ENCODE measurements around the gene NLE1. TPM values are rescaled to one million over a fixed set of nuclear protein-coding genes. Genes with fewer than 3 reads are reported as not detected.
"Not testable (repeated sequence)": the region's sequence is repeated elsewhere in the genome, so short reads cannot be mapped to it uniquely, and the experiment has no call there.

NLE1 gene
- total and polyA plus RNA-seq, 8 donors, result 6.2 to 208 (median 9.2) TPM; not detected in 1

DNA sequence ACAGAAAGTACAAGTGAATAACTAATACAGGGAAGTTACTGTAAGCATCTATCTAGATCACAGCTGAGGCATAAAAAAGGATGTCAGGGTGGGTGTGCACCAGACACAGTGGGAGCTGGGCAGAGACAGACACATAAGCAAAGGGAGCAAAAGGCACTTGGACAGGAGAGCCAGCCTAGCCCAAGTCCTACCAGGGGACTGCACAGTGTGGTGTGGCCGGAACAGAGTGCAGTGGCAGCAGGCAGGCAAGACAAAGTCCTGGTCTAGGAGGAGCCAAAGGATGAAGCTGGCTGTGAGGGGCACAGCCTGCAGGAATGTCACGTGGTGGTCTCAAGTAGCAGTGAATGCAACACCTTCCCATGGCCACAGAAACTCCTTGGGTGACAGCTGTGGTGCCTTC lies 44.3 kb downstream of the NLE1 start:
- H3K27me3 ChIP-seq, result no peaks in the 10 kb centered on the region
- peaks cover 21 to 52% (median 47%) of the 10 kb centered on the region in 4 donors for H3K36me3 ChIP-seq
- DNase-seq, result no peak
- no peaks in the 10 kb centered on the region for H3K9me3 ChIP-seq
- intact Hi-C loops (cut with DNase I; ENCODE audit: low total_unique reads), result loop anchor here (10.0 kb wide), 1 partner anchor 93 kb away; no protein-coding TSS in a partner anchor
- TF ChIP-seq POLR2A (IDR thresholded peaks at IDR 0.05) (no peak), POLR2AphosphoS5 (IDR thresholded peaks at IDR 0.05) (no peak), EP300 (IDR thresholded peaks at IDR 0.05) (no peak)
- H3K4me3 ChIP-seq, result no peak overlapping the region
- WGBS, 5 donors, result 74 to 97% (median 89%) methylated on average over 2 of the region's 2 CpGs
- H3K27ac ChIP-seq, result no peak overlapping the region
- H3K4me1 ChIP-seq, result no peaks in the 10 kb centered on the region

DNA sequence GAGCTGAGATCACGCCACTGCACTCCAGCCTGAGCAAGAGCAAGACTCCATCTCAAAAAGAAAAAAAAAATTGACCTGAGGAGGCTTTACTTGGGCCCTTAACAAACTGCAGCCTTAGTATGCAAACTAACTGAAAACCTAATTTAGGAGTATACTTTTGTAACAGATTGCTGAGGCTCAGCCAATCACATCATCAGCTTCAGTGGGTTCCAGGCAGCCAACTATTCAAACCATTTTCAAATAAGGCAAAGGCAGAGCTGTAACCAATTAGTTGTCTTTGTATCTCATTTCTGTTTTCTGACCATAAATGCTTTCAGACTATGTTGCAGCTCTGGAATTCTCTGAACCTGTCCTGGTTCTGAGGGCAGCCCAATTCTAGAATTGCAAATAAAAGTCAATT lies 46.4 kb downstream of the NLE1 start:
- no peaks in the 10 kb centered on the region for H3K9me3 ChIP-seq
- no peaks in the 10 kb centered on the region for H3K27me3 ChIP-seq
- no peak for DNase-seq
- no peaks in the 10 kb centered on the region for H3K4me1 ChIP-seq
- 88 to 100% (median 100%) methylated on average over 1 of the region's 1 CpG for WGBS, 5 donors
- intact Hi-C loops (cut with DNase I; ENCODE audit: low total_unique reads), result loop anchor here (10.0 kb wide), 1 partner anchor 91 kb away; no protein-coding TSS in a partner anchor
- no peak overlapping the region for H3K27ac ChIP-seq
- no peak overlapping the region for H3K4me3 ChIP-seq
- H3K36me3 ChIP-seq, result peaks cover 13 to 32% (median 27%) of the 10 kb centered on the region in 4 donors
- TF ChIP-seq POLR2A (IDR thresholded peaks at IDR 0.05) (no peak), EP300 (IDR thresholded peaks at IDR 0.05) (no peak), POLR2AphosphoS5 (IDR thresholded peaks at IDR 0.05) (no peak)
- TF ChIP-seq, protein P1, sequence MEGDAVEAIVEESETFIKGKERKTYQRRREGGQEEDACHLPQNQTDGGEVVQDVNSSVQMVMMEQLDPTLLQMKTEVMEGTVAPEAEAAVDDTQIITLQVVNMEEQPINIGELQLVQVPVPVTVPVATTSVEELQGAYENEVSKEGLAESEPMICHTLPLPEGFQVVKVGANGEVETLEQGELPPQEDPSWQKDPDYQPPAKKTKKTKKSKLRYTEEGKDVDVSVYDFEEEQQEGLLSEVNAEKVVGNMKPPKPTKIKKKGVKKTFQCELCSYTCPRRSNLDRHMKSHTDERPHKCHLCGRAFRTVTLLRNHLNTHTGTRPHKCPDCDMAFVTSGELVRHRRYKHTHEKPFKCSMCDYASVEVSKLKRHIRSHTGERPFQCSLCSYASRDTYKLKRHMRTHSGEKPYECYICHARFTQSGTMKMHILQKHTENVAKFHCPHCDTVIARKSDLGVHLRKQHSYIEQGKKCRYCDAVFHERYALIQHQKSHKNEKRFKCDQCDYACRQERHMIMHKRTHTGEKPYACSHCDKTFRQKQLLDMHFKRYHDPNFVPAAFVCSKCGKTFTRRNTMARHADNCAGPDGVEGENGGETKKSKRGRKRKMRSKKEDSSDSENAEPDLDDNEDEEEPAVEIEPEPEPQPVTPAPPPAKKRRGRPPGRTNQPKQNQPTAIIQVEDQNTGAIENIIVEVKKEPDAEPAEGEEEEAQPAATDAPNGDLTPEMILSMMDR (IDR thresholded peaks at IDR 0.05), result no peak

DNA sequence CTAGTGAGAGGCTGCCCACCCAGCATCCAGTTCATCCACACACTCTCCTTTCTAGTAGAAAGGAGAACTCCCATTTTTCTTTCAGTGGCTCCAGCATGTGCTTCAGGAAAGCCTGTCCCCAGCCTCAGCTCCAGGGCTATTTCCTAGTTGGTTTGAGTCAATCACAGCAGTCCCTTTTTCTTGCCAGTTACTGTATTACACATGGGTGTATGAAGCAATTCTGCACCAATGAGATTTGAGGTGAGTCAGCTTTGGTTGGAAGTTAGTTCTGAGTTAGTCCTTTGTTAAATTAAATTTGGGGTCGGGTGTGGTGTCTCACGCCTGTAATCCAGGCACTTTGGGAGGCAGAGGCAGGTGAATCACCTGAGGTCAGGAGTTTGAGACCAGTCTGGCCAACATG lies 47.2 kb downstream of the NLE1 start:
- Histone ChIP-seq H3K9me3 (no peaks in the 10 kb centered on the region), H3K36me3 (peaks cover 4 to 23% (median 19%) of the 10 kb centered on the region in 4 donors), H3K27me3 (no peaks in the 10 kb centered on the region), H3K4me1 (peaks cover 0 to 2% (median under 1%) of the 10 kb centered on the region in 4 donors), H3K27ac (no peak overlapping the region), H3K4me3 (no peak overlapping the region)
- no peak for DNase-seq
- 66 to 74% (median 69%) methylated on average over 2 of the region's 2 CpGs for WGBS, 5 donors
- TF ChIP-seq EP300 (IDR thresholded peaks at IDR 0.05) (no peak), POLR2AphosphoS5 (IDR thresholded peaks at IDR 0.05) (no peak), POLR2A (IDR thresholded peaks at IDR 0.05) (no peak)
- TF ChIP-seq, protein P1 (IDR thresholded peaks at IDR 0.05), result no peak
- intact Hi-C loops (cut with DNase I; ENCODE audit: low total_unique reads), result loop anchor here (10.0 kb wide), 1 partner anchor 90 kb away; no protein-coding TSS in a partner anchor

DNA sequence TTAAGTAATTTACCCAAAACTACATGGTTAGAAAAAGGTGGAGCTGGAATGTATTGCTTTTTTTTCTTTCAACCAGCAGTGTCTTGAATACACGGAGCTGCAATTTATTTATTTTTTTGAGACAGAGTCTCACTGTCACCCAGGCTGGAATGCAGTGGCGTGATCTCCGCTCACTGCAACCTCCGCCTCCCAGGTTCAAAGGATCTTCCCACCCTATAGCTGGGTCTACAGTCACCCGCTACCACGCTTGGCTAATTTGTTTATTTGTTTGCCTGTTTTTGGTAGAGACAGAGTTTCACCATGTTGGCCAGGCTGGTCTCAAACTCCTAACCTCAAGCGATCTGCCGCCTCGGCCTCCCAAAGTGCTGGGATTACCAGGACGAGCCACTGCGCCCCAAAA lies 51.4 kb downstream of the NLE1 start:
- intact Hi-C loops (cut with DNase I; ENCODE audit: low total_unique reads), result loop anchor here (10.0 kb wide), 1 partner anchor 86 kb away; no protein-coding TSS in a partner anchor
- WGBS, 5 donors, result 85 to 91% (median 90%) methylated on average over 11 of the region's 11 CpGs
- peaks cover 14 to 34% (median 31%) of the 10 kb centered on the region in 4 donors for H3K4me1 ChIP-seq
- not testable (repeated sequence) for H3K4me3 ChIP-seq, DNase-seq, H3K27ac ChIP-seq, H3K9me3 ChIP-seq, H3K27me3 ChIP-seq, H3K36me3 ChIP-seq

DNA sequence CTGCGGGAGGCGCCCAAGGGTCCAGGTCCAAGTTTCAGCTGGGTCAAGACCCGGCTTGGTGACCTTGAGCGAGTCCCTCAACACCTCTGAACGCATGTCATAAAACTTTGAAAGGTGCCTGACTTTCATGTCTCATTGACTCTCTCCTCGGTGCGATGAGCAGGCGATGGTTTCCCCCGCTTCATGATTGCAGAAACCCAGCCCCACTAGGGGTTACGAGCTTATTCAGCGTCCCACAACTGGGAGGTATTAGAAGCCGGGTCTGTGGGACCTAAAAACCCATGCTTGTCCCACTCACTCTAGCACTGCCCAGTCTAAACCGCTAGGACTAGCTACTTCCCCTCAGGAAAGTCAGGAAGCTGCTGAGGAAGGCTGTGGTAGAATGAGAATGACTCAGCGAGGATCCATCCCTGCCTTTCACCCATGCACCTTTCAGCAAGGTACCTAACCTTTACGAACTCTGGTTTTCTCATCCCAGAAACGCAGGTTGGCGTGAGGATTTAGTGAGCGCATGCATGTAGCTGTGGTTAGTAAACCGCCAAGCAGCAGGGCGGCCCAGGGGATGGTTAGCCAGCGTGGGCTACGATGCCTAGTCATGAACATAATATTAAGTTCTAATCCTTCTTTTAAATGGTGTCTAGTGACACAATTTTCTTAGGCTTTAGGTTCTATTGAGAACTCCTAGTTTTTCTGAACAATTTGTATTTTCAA lies 52.4 kb downstream of the NLE1 start:
- intact Hi-C loops (cut with DNase I; ENCODE audit: low total_unique reads), result loop anchor here (10.0 kb wide), 1 partner anchor 85 kb away; no protein-coding TSS in a partner anchor
- no peaks in the 10 kb centered on the region for H3K36me3 ChIP-seq
- H3K27me3 ChIP-seq, result no peaks in the 10 kb centered on the region
- H3K4me3 ChIP-seq, result peak overlapping the region; percentile 79 to 92 (median 89)
- H3K4me1 ChIP-seq, result peaks cover 14 to 41% (median 40%) of the 10 kb centered on the region in 4 donors
- no peak for DNase-seq
- WGBS, 5 donors, result 35 to 45% (median 41%) methylated on average over 17 to 22 of the region's 22 CpGs
- TF ChIP-seq, protein P1 (IDR thresholded peaks at IDR 0.05), result peak in 2 of 7 experiments; percentile 32 to 40
- no peak for TF ChIP-seq POLR2AphosphoS5 (IDR thresholded peaks at IDR 0.05)
- H3K27ac ChIP-seq, result peak overlapping the region; percentile 75 to 99 (median 93)
- no peaks in the 10 kb centered on the region for H3K9me3 ChIP-seq
